ENCODE data around the gene GAB4.
"Not testable (repeated sequence)": the region's sequence is repeated elsewhere in the genome, so short reads cannot be mapped to it uniquely, and the experiment has no call there.

GAB4 gene

DNA sequence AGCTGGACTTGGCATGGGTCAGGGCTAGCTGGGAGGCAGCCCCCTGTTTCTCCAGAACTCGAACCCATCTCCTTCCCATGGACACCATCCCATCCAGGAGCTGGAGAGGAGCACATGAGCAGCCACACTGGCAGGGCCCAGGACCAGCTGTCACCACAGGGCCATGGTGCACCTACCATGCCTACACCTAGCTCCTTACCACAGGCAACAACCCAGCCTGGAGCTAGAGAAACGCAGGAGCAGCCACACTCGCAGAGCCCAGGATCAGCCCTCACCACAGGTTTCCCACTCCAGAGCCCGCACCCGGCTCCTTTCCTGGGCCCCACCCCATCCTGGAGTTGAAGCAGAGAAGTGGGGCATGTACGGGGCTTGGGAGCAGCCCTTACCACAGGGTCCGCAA lies 50.2 kb downstream of the GAB4 start:
- Histone ChIP-seq H3K4me3 (ENCODE audit: low read depth, low read length) (no peak overlapping the region), H3K36me3 (ENCODE audit: control insufficient read depth, insufficient read depth, low read length) (no peaks in the 10 kb centered on the region), H3K27me3 (ENCODE audit: control insufficient read depth, insufficient read depth, low read length) (no peaks in the 10 kb centered on the region), H3K9me3 (ENCODE audit: control insufficient read depth, insufficient read depth, low read length) (0 out of 2 replicates have a peak, but pooled peaks cover 3% of the 10 kb centered on the region), H3K4me1 (ENCODE audit: control insufficient read depth, insufficient read depth, low read length) (no peaks in the 10 kb centered on the region), H3K9ac (ENCODE audit: low read depth, low read length) (no peak overlapping the region), H3K27ac (ENCODE audit: low read depth, low read length) (no peak overlapping the region)

GRCh38 chr22:16956290-16956689 lies 51.7 kb downstream of the GAB4 start:
- Histone ChIP-seq H3K27me3 (ENCODE audit: control insufficient read depth, insufficient read depth, low read length) (no peaks in the 10 kb centered on the region), H3K4me3 (ENCODE audit: low read depth, low read length) (no peak overlapping the region), H3K27ac (ENCODE audit: low read depth, low read length) (no peak overlapping the region), H3K36me3 (ENCODE audit: control insufficient read depth, insufficient read depth, low read length) (no peaks in the 10 kb centered on the region), H3K9me3 (ENCODE audit: control insufficient read depth, insufficient read depth, low read length) (0 out of 2 replicates have a peak, but pooled peaks cover 3% of the 10 kb centered on the region), H3K4me1 (ENCODE audit: control insufficient read depth, insufficient read depth, low read length) (no peaks in the 10 kb centered on the region), H3K9ac (ENCODE audit: low read depth, low read length) (no peak overlapping the region)

DNA sequence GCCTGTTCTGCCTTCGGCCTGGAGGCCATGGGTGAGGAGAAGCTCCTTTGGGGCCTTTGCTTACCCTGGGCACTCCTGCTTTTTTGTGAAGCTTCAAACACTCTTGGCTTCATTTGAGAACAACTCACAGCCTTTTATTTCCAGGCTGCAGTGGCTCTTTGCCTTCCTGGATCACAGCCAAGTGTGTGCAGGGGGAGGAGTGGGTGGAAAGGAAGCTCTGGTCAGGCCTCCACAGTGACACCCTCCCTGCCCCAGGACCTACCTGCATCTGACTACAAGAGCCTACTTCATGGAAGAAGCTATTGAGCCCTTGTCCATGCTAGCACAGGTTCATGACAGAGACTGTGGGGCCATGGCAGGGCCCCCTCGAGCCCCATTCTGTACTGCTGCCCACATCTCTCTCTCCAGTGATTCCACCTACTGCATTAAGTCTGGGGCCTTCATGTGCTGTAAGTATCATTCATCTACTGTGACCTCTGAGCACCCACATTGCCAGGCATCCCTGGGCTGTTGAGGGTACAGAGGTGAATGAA lies 52.3 kb downstream of the GAB4 start:
- H3K9me3 ChIP-seq (ENCODE audit: control insufficient read depth, insufficient read depth, low read length): 0 out of 2 replicates have a peak, but pooled peaks cover 3% of the 10 kb centered on the region
- H3K4me1 ChIP-seq (ENCODE audit: control insufficient read depth, insufficient read depth, low read length): no peaks in the 10 kb centered on the region
- no peak overlapping the region for H3K9ac ChIP-seq (ENCODE audit: low read depth, low read length)
- H3K27me3 ChIP-seq (ENCODE audit: control insufficient read depth, insufficient read depth, low read length): no peaks in the 10 kb centered on the region
- no peaks in the 10 kb centered on the region for H3K36me3 ChIP-seq (ENCODE audit: control insufficient read depth, insufficient read depth, low read length)
- H3K27ac ChIP-seq (ENCODE audit: low read depth, low read length): no peak overlapping the region
- H3K4me3 ChIP-seq (ENCODE audit: low read depth, low read length): no peak overlapping the region

DNA sequence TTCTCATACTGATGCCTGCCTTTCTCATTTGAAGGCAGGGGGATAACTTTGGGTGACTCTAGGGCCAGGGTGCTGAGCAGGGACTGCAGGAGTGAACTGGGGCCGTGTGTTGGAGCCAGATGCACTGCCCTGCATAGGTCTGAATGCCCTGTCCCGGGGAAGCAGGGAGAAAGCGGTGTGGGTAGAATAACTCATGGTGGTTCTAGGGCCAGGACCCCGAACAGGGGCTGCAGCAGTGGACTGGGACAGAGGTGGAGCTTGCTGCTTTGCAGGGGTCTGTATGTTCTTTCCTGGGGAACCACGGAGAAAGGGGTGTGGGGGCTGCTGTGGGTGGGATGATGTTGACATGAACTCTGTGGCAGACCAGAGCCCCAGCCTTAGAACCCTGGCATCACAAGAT lies 52.9 kb downstream of the GAB4 start:
- Histone ChIP-seq H3K27me3 (ENCODE audit: control insufficient read depth, insufficient read depth, low read length) (no peaks in the 10 kb centered on the region), H3K4me3 (ENCODE audit: low read depth, low read length) (no peak overlapping the region), H3K9me3 (ENCODE audit: control insufficient read depth, insufficient read depth, low read length) (no peaks in the 10 kb centered on the region), H3K36me3 (ENCODE audit: control insufficient read depth, insufficient read depth, low read length) (no peaks in the 10 kb centered on the region), H3K27ac (ENCODE audit: low read depth, low read length) (no peak overlapping the region), H3K9ac (ENCODE audit: low read depth, low read length) (no peak overlapping the region), H3K4me1 (ENCODE audit: control insufficient read depth, insufficient read depth, low read length) (no peaks in the 10 kb centered on the region)

DNA sequence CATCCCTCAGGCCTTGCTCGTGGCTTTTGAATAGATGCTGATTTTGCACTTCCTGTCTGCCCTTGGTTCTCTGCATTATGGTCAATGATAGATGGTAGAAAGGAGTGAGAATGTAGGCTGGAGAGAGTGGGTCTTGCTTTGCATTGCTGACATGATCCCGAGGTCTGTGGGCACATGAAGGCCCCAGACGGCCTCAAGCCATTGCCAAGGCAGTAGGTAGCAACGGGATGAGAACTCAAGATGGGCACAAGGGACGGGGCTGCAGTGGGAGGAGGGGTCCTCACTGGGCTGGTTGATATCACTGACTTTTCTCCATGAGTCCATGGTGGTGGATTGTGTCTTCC lies 54.0 kb downstream of the GAB4 start:
- Histone ChIP-seq H3K36me3 (ENCODE audit: control insufficient read depth, insufficient read depth, low read length) (no peaks in the 10 kb centered on the region), H3K4me1 (ENCODE audit: control insufficient read depth, insufficient read depth, low read length) (no peaks in the 10 kb centered on the region)

GRCh38 chr22:16953206-16954059 lies 54.6 kb downstream of the GAB4 start:
- Histone ChIP-seq H3K36me3 (ENCODE audit: control insufficient read depth, insufficient read depth, low read length) (no peaks in the 10 kb centered on the region), H3K9me3 (ENCODE audit: control insufficient read depth, insufficient read depth, low read length) (no peaks in the 10 kb centered on the region), H3K4me1 (ENCODE audit: control insufficient read depth, insufficient read depth, low read length) (no peaks in the 10 kb centered on the region), H3K27ac (ENCODE audit: low read depth, low read length) (no peak overlapping the region), H3K9ac (ENCODE audit: low read depth, low read length) (no peak overlapping the region), H3K27me3 (ENCODE audit: control insufficient read depth, insufficient read depth, low read length) (no peaks in the 10 kb centered on the region), H3K4me3 (ENCODE audit: low read depth, low read length) (no peak overlapping the region)

More for the DNA sequence above, 54.0 kb downstream of the GAB4 start:
- Histone ChIP-seq H3K9ac (ENCODE audit: low read depth, low read length) (no peak overlapping the region), H3K27ac (ENCODE audit: low read depth, low read length) (no peak overlapping the region), H3K9me3 (ENCODE audit: control insufficient read depth, insufficient read depth, low read length) (no peaks in the 10 kb centered on the region), H3K4me3 (ENCODE audit: low read depth, low read length) (no peak overlapping the region), H3K27me3 (ENCODE audit: control insufficient read depth, insufficient read depth, low read length) (no peaks in the 10 kb centered on the region)

GRCh38 chr22:16949561-16949960 lies 58.5 kb downstream of the GAB4 start:
- Histone ChIP-seq H3K36me3 (ENCODE audit: control insufficient read depth, insufficient read depth, low read length) (no peaks in the 10 kb centered on the region), H3K9ac (ENCODE audit: low read depth, low read length) (no peak overlapping the region), H3K4me1 (ENCODE audit: control insufficient read depth, insufficient read depth, low read length) (no peaks in the 10 kb centered on the region), H3K4me3 (ENCODE audit: low read depth, low read length) (no peak overlapping the region), H3K9me3 (ENCODE audit: control insufficient read depth, insufficient read depth, low read length) (no peaks in the 10 kb centered on the region), H3K27me3 (ENCODE audit: control insufficient read depth, insufficient read depth, low read length) (no peaks in the 10 kb centered on the region), H3K27ac (ENCODE audit: low read depth, low read length) (no peak overlapping the region)

DNA sequence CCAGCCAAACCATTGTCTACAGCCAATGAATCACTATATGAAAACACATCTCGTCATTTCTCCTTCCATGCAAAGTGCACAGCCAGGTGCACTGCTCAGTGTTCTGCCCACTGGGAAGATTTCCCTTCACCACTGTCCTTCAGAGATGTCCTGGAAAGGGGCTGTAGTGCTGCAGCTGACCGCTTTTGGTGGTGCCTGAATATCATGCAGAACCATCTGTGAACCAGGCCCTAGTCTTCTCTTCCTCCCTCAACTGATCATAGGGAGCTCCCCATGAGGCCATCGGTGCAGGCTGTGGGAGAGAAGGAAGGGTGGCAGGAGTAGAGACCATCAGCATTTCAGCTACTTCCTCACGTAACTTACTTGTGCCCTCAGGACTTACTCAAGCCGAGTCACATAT lies 70.2 kb downstream of the GAB4 start:
- Histone ChIP-seq H3K9me3 (ENCODE audit: control insufficient read depth, insufficient read depth, low read length) (no peaks in the 10 kb centered on the region), H3K36me3 (ENCODE audit: control insufficient read depth, insufficient read depth, low read length) (no peaks in the 10 kb centered on the region), H3K27me3 (ENCODE audit: control insufficient read depth, insufficient read depth, low read length) (no peaks in the 10 kb centered on the region; the same call in 1 of the 2 replicates), H3K4me3 (ENCODE audit: low read depth, low read length) (no peak overlapping the region), H3K4me1 (ENCODE audit: control insufficient read depth, insufficient read depth, low read length) (no peaks in the 10 kb centered on the region), H3K9ac (ENCODE audit: low read depth, low read length) (no peak overlapping the region), H3K27ac (ENCODE audit: low read depth, low read length) (no peak overlapping the region)

GRCh38 chr22:16937209-16937608 lies 70.8 kb downstream of the GAB4 start:
- H3K9ac ChIP-seq (ENCODE audit: low read depth, low read length); H3K4me3 ChIP-seq (ENCODE audit: low read depth, low read length); H3K27me3 ChIP-seq (ENCODE audit: control insufficient read depth, insufficient read depth, low read length); H3K4me1 ChIP-seq (ENCODE audit: control insufficient read depth, insufficient read depth, low read length); H3K36me3 ChIP-seq (ENCODE audit: control insufficient read depth, insufficient read depth, low read length); H3K9me3 ChIP-seq (ENCODE audit: control insufficient read depth, insufficient read depth, low read length); H3K27ac ChIP-seq (ENCODE audit: low read depth, low read length): not testable (repeated sequence)

DNA sequence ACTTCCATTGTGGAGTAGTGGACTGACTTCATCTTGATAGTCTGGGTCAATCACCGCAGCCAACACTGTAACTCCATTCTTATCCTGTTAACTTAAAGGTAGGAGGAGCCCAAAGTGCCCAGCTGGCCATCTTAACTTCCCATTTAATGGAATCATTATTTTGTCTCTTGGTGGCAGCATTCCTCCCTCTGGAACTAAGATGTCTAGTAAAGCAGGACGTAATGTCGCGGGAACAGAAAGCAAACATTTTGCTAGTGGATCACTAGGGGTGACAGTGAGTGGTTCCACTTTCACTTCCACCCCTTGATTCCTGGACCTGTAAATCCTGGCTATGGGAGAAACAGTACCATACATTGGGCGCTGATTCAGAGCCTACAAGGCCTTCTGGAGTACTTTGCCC lies 71.4 kb downstream of the GAB4 start:
- Histone ChIP-seq H3K4me1 (ENCODE audit: control insufficient read depth, insufficient read depth, low read length) (no peaks in the 10 kb centered on the region), H3K27ac (ENCODE audit: low read depth, low read length) (no peak overlapping the region), H3K4me3 (ENCODE audit: low read depth, low read length) (no peak overlapping the region), H3K9me3 (ENCODE audit: control insufficient read depth, insufficient read depth, low read length) (no peaks in the 10 kb centered on the region), H3K27me3 (ENCODE audit: control insufficient read depth, insufficient read depth, low read length) (no peaks in the 10 kb centered on the region; the same call in 1 of the 2 replicates), H3K9ac (ENCODE audit: low read depth, low read length) (no peak overlapping the region), H3K36me3 (ENCODE audit: control insufficient read depth, insufficient read depth, low read length) (no peaks in the 10 kb centered on the region)

DNA sequence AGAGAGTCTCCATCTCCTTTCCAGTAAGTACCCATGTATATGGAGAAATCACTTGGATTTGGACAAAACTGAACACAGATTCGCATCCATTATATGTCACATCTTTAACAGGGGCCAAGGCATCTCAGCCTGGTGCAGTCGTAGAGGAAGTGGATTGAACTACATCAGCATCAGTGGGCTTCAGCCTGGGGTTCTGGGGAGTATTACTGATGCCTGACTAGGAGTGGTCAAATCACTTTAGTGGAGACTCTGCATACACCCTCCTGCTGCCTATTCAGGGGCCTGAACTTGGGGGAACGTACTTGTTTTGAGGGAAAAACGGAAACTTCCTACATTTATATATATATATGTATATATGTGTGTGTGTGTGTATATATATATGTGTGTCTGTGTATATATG lies 72.8 kb downstream of the GAB4 start:
- Histone ChIP-seq H3K27me3 (ENCODE audit: control insufficient read depth, insufficient read depth, low read length) (no peaks in the 10 kb centered on the region; the same call in 1 of the 2 replicates), H3K4me1 (ENCODE audit: control insufficient read depth, insufficient read depth, low read length) (no peaks in the 10 kb centered on the region), H3K4me3 (ENCODE audit: low read depth, low read length) (no peak overlapping the region), H3K9ac (ENCODE audit: low read depth, low read length) (no peak overlapping the region), H3K9me3 (ENCODE audit: control insufficient read depth, insufficient read depth, low read length) (no peaks in the 10 kb centered on the region), H3K36me3 (ENCODE audit: control insufficient read depth, insufficient read depth, low read length) (no peaks in the 10 kb centered on the region), H3K27ac (ENCODE audit: low read depth, low read length) (no peak overlapping the region)

All from HUES48 (cell line).